ENCODE results near the gene CD1C. TPM values are rescaled to one million over a fixed set of nuclear protein-coding genes. Genes with fewer than 3 reads are reported as not detected.
"Not testable (repeated sequence)": the region's sequence is repeated elsewhere in the genome, so short reads cannot be mapped to it uniquely, and the experiment has no call there.

The CD1C gene
- total RNA-seq, 1 donor from 2014 or later, result not detected

DNA sequence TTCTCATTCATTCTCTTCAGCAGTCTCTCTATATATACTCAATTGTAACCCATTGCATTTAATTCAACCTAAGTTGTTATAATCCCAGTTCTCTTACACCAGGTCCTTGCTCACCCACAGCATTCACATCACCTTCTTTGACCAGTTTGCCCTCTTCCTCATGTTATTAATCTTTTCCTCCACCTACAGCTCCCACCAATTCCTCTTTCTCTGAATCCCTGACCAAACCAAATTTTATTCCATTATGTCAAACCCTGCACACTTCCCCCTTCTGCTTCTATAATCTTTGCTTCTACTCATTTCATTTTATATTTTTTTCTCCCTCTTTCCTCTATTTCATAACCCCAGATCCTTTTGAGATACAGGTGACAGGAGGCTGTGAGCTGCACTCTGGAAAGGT, 34.1 kb upstream of the CD1C start:
- Mint-ChIP-seq H3K4me1 (ENCODE audit: low read depth, unreplicated experiment) (no peaks in the 10 kb centered on the region), H3K4me3 (ENCODE audit: unreplicated experiment) (no peak overlapping the region), H3K27me3 (ENCODE audit: low read depth, unreplicated experiment) (peaks cover 14% of the 10 kb centered on the region), H3K27ac (ENCODE audit: unreplicated experiment) (no peak overlapping the region), H3K9me3 (ENCODE audit: unreplicated experiment) (no peaks in the 10 kb centered on the region), H3K36me3 (ENCODE audit: low read depth, unreplicated experiment) (no peaks in the 10 kb centered on the region)
- Histone ChIP-seq H3K9ac (ENCODE audit: low read length) (no peak overlapping the region), H3K4me1 (ENCODE audit: insufficient read depth, low read length) (no peaks in the 10 kb centered on the region), H3K4me3 (ENCODE audit: insufficient read depth, low read depth, low read length) (no peak overlapping the region), H4K20me1 (ENCODE audit: insufficient read depth, low read length) (no peaks in the 10 kb centered on the region), H3K27me3 (ENCODE audit: insufficient read depth, low read length) (no peaks in the 10 kb centered on the region), H2AFZ (ENCODE audit: low read depth, low read length) (no peak overlapping the region), H3K4me2 (ENCODE audit: low read length) (no peak overlapping the region), H3K27ac (ENCODE audit: low read depth, low read length) (no peak overlapping the region), H3K36me3 (ENCODE audit: insufficient read depth, low read length) (no peaks in the 10 kb centered on the region), H3K9me3 (ENCODE audit: insufficient read depth, low read depth, low read length) (no peaks in the 10 kb centered on the region), H3K79me2 (ENCODE audit: insufficient read depth, low read length) (no peaks in the 10 kb centered on the region)
- no peak for TF ChIP-seq CTCF (IDR thresholded peaks at IDR 0.05; ENCODE audit: insufficient read depth, low read depth, low read length)
- TF ChIP-seq EZH2 (IDR thresholded peaks at IDR 0.05; ENCODE audit: insufficient read depth, low read length), result no peak
- DNase-seq (ENCODE audit: low read depth) (no peak), FAIRE-seq (no peak)

DNA sequence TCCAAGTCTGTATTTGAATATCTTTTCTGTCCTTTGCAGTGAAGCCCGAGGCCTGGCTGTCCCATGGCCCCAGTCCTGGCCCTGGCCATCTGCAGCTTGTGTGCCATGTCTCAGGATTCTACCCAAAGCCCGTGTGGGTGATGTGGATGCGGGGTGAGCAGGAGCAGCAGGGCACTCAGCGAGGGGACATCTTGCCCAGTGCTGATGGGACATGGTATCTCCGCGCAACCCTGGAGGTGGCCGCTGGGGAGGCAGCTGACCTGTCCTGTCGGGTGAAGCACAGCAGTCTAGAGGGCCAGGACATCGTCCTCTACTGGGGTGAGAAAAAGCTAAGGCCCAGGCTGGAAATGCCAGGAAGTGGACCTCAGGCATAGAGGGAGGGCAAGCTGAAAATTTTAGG, 33.0 kb upstream of the CD1C start:
- not testable (repeated sequence) for H3K9me3 Mint-ChIP-seq (ENCODE audit: unreplicated experiment); H3K9ac ChIP-seq (ENCODE audit: low read length); H3K4me1 ChIP-seq (ENCODE audit: insufficient read depth, low read length); H3K79me2 ChIP-seq (ENCODE audit: insufficient read depth, low read length); H3K4me1 Mint-ChIP-seq (ENCODE audit: low read depth, unreplicated experiment); H3K9me3 ChIP-seq (ENCODE audit: insufficient read depth, low read depth, low read length); H3K4me3 Mint-ChIP-seq (ENCODE audit: unreplicated experiment); DNase-seq (ENCODE audit: low read depth); H3K27ac Mint-ChIP-seq (ENCODE audit: unreplicated experiment); H3K36me3 Mint-ChIP-seq (ENCODE audit: low read depth, unreplicated experiment); H4K20me1 ChIP-seq (ENCODE audit: insufficient read depth, low read length); H2AFZ ChIP-seq (ENCODE audit: low read depth, low read length); FAIRE-seq; H3K27me3 ChIP-seq (ENCODE audit: insufficient read depth, low read length); H3K27ac ChIP-seq (ENCODE audit: low read depth, low read length); H3K4me2 ChIP-seq (ENCODE audit: low read length); H3K4me3 ChIP-seq (ENCODE audit: insufficient read depth, low read depth, low read length); H3K36me3 ChIP-seq (ENCODE audit: insufficient read depth, low read length)
- H3K27me3 Mint-ChIP-seq (ENCODE audit: low read depth, unreplicated experiment), result peaks cover 16% of the 10 kb centered on the region

DNA sequence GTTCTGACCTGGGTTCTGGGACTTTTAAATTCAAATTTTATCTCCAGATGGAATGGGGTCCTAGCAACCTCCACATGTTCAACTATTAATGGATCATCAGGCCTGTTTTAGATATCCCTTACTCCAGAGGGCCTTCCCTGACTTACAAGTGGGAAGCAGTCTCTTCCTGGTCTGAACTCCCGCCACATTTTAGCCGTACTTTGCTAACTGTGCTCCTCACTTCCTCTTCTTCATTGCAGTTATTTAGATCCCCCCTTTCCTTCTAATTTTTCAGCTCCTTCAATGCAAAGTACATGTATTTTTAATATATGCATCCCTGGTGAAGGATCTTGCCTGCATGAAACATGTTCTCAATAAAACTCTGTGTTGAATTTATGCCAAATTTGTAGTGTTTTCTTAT, 31.8 kb upstream of the CD1C start:
- FAIRE-seq (no peak), DNase-seq (ENCODE audit: low read depth) (no peak)
- Histone ChIP-seq H3K27me3 (ENCODE audit: insufficient read depth, low read length) (no peaks in the 10 kb centered on the region), H2AFZ (ENCODE audit: low read depth, low read length) (no peak overlapping the region), H3K9ac (ENCODE audit: low read length) (no peak overlapping the region), H3K36me3 (ENCODE audit: insufficient read depth, low read length) (no peaks in the 10 kb centered on the region), H3K4me1 (ENCODE audit: insufficient read depth, low read length) (no peaks in the 10 kb centered on the region), H3K9me3 (ENCODE audit: insufficient read depth, low read depth, low read length) (no peaks in the 10 kb centered on the region), H4K20me1 (ENCODE audit: insufficient read depth, low read length) (no peaks in the 10 kb centered on the region), H3K4me2 (ENCODE audit: low read length) (no peak overlapping the region), H3K27ac (ENCODE audit: low read depth, low read length) (no peak overlapping the region), H3K79me2 (ENCODE audit: insufficient read depth, low read length) (no peaks in the 10 kb centered on the region), H3K4me3 (ENCODE audit: insufficient read depth, low read depth, low read length) (no peak overlapping the region)
- Mint-ChIP-seq H3K4me1 (ENCODE audit: low read depth, unreplicated experiment) (no peaks in the 10 kb centered on the region), H3K9me3 (ENCODE audit: unreplicated experiment) (no peaks in the 10 kb centered on the region), H3K4me3 (ENCODE audit: unreplicated experiment) (no peak overlapping the region), H3K36me3 (ENCODE audit: low read depth, unreplicated experiment) (no peaks in the 10 kb centered on the region), H3K27me3 (ENCODE audit: low read depth, unreplicated experiment) (peaks cover 17% of the 10 kb centered on the region), H3K27ac (ENCODE audit: unreplicated experiment) (no peak overlapping the region)
- TF ChIP-seq CTCF (IDR thresholded peaks at IDR 0.05; ENCODE audit: insufficient read depth, low read depth, low read length) (no peak), EZH2 (IDR thresholded peaks at IDR 0.05; ENCODE audit: insufficient read depth, low read length) (no peak)
